MM.1S (cell line): ENCODE measurements around the gene TDP1.
A peak's percentile ranks its signal among the peaks of the same experiment; 100 is the strongest.

Experiments
- DNase-seq: peaks from one replicate; pipeline ENCODE4 v3.0.0-alpha.2; 2015
- H2AFZ ChIP-seq: fragments of 300-600 bp; sonication (generic); 2 replicates; pipeline ENCODE4 v1.6.0; 2016; ENCODE audit warnings: antibody characterized with exemption, low read length
- H3F3A ChIP-seq: fragments of 300-600 bp; sonication (generic); 2 replicates; pipeline ENCODE4 v1.6.1; 2016; ENCODE audit warnings: mild to moderate bottlenecking, antibody characterized with exemption, low read length, moderate library complexity, mixed read lengths; ENCODE audit not compliant: insufficient read depth
- H3K27ac ChIP-seq: fragments of 300-600 bp; sonication (generic); 2 replicates; pipeline ENCODE4 v1.5.1; 2016; ENCODE audit warnings: mild to moderate bottlenecking, low read length
- H3K27me3 ChIP-seq: fragments of 300-600 bp; sonication (generic); replicated peaks from 2 replicates; pipeline ENCODE4 v1.6.0; 2016; ENCODE audit warnings: low read length; ENCODE audit not compliant: insufficient read depth
- H3K36me3 ChIP-seq: fragments of 300-600 bp; sonication (generic); replicated peaks from 2 replicates; pipeline ENCODE4 v1.6.1; 2016; ENCODE audit warnings: mild to moderate bottlenecking, low read length, mixed read lengths; ENCODE audit not compliant: insufficient read depth
- H3K4me1 ChIP-seq: fragments of 300-600 bp; sonication (generic); 2 replicates; pipeline ENCODE4 v1.6.1; 2016; ENCODE audit warnings: low read length, mixed read lengths
- H3K4me2 ChIP-seq: fragments of 300-600 bp; sonication (generic); 2 replicates; pipeline ENCODE4 v1.6.0; 2016; ENCODE audit warnings: low read depth, low read length
- H3K4me3 ChIP-seq: fragments of 300-600 bp; sonication (generic); 2 replicates; pipeline ENCODE4 v1.5.1; 2016; ENCODE audit warnings: low read length, mixed read lengths
- H3K79me2 ChIP-seq: fragments of 300-600 bp; sonication (generic); 2 replicates; pipeline ENCODE4 v1.6.1; 2016; ENCODE audit warnings: mixed run types, low read length, mixed read lengths
- H3K9ac ChIP-seq: fragments of 300-600 bp; sonication (generic); 2 replicates; pipeline ENCODE4 v1.6.1; 2016; ENCODE audit warnings: low read length, mixed read lengths
- H3K9me2 ChIP-seq: fragments of 300-600 bp; sonication (generic); replicated peaks from 2 replicates; pipeline ENCODE4 v1.6.1; 2016; ENCODE audit warnings: mild to moderate bottlenecking, low read length, mixed read lengths; ENCODE audit not compliant: insufficient read depth
- H3K9me3 ChIP-seq: fragments of 300-600 bp; sonication (generic); replicated peaks from 2 replicates; pipeline ENCODE4 v1.6.1; 2016; ENCODE audit warnings: mild to moderate bottlenecking, low read length, mixed read lengths; ENCODE audit not compliant: insufficient read depth
- H4K20me1 ChIP-seq: fragments of 300-600 bp; sonication (generic); 2 replicates; pipeline ENCODE4 v1.6.1; 2016; ENCODE audit warnings: mild to moderate bottlenecking, low read length, moderate library complexity, mixed read lengths; ENCODE audit not compliant: insufficient read depth
- EZH2 ChIP-seq: fragments of 300-600 bp; sonication (generic); optimal IDR thresholded peaks from 2 replicates; pipeline ENCODE3; 2017; ENCODE audit warnings: low read depth, mild to moderate bottlenecking, antibody characterized with exemption, low read length, mixed read lengths
- EZH2phosphoT487 ChIP-seq: fragments of 300-600 bp; sonication (generic); IDR thresholded peaks from 2 replicates; pipeline ENCODE4 v1.6.1; 2018; ENCODE audit warnings: antibody characterized with exemption, low read length
- TF ChIP-seq, protein P1 (sequence below): fragments of 300-600 bp; sonication (generic); IDR thresholded peaks from 2 replicates; pipeline ENCODE4 v1.5.1; 2016; ENCODE audit warnings: antibody characterized with exemption, low read length, mixed read lengths

TDP1 gene

DNA sequence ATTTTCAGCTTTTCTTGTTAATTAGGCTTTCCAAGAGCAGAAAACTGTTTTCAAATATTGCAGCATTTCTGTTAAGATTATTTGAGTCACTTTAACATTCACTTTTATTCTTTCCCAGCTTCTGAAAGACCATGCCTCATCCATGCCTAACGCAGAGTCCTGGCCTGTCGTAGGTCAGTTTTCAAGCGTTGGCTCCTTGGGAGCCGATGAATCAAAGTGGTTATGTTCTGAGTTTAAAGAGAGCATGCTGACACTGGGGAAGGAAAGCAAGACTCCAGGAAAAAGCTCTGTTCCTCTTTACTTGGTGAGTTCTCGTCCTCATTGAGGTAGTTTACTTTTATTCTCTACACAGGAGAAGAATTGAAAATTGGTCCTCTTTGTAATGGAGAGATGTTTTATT, 33.1 kb downstream of the TDP1 start:
- no peak overlapping the region for H3K9ac ChIP-seq
- H4K20me1 ChIP-seq, result no peaks in the 10 kb centered on the region
- H3K9me2 ChIP-seq, result no peaks in the 10 kb centered on the region
- no peaks in the 10 kb centered on the region for H3K4me1 ChIP-seq
- no peak overlapping the region for H3K27ac ChIP-seq
- H3F3A ChIP-seq, result no peaks in the 10 kb centered on the region
- H3K79me2 ChIP-seq, result no peaks in the 10 kb centered on the region
- H3K4me3 ChIP-seq, result no peak overlapping the region
- H3K9me3 ChIP-seq, result no peaks in the 10 kb centered on the region
- no peak overlapping the region for H3K4me2 ChIP-seq
- TF ChIP-seq EZH2phosphoT487 (no peak), EZH2 (no peak)
- TF ChIP-seq, protein P1, sequence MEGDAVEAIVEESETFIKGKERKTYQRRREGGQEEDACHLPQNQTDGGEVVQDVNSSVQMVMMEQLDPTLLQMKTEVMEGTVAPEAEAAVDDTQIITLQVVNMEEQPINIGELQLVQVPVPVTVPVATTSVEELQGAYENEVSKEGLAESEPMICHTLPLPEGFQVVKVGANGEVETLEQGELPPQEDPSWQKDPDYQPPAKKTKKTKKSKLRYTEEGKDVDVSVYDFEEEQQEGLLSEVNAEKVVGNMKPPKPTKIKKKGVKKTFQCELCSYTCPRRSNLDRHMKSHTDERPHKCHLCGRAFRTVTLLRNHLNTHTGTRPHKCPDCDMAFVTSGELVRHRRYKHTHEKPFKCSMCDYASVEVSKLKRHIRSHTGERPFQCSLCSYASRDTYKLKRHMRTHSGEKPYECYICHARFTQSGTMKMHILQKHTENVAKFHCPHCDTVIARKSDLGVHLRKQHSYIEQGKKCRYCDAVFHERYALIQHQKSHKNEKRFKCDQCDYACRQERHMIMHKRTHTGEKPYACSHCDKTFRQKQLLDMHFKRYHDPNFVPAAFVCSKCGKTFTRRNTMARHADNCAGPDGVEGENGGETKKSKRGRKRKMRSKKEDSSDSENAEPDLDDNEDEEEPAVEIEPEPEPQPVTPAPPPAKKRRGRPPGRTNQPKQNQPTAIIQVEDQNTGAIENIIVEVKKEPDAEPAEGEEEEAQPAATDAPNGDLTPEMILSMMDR, result no peak
- H3K27me3 ChIP-seq, result no peaks in the 10 kb centered on the region
- no peak for DNase-seq
- H2AFZ ChIP-seq, result no peak overlapping the region
- H3K36me3 ChIP-seq, result no peaks in the 10 kb centered on the region; the same call in 1 of the 2 replicates

DNA sequence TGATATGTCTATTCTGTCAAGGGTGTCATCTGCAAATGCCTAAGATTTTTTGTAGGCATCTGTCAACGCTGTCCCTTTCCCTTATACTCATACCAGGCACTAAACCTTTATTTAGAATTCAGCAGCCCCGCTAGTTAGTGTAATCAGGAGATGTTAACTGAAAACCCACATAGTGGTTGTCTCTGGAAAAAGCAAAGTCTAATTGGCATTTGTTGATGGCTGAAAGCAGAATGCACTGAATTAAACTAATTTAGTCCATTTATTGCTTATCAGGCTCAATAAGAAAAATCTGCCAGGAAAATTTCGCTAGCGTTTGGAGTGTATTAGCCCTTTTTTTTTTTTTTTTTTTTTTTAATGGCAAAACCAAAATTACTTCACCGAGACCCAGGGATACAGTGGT, 34.5 kb downstream of the TDP1 start:
- Histone ChIP-seq H3F3A (no peaks in the 10 kb centered on the region), H3K4me2 (no peak overlapping the region), H3K9me2 (no peaks in the 10 kb centered on the region), H3K4me3 (no peak overlapping the region), H3K9ac (no peak overlapping the region), H3K36me3 (no peaks in the 10 kb centered on the region; the same call in 1 of the 2 replicates), H3K27me3 (no peaks in the 10 kb centered on the region), H2AFZ (no peak overlapping the region), H3K9me3 (no peaks in the 10 kb centered on the region), H3K27ac (no peak overlapping the region), H3K79me2 (no peaks in the 10 kb centered on the region), H4K20me1 (no peaks in the 10 kb centered on the region), H3K4me1 (no peaks in the 10 kb centered on the region)
- TF ChIP-seq EZH2phosphoT487, result no peak
- TF ChIP-seq, protein P1, result no peak
- no peak for TF ChIP-seq EZH2
- no peak for DNase-seq

DNA sequence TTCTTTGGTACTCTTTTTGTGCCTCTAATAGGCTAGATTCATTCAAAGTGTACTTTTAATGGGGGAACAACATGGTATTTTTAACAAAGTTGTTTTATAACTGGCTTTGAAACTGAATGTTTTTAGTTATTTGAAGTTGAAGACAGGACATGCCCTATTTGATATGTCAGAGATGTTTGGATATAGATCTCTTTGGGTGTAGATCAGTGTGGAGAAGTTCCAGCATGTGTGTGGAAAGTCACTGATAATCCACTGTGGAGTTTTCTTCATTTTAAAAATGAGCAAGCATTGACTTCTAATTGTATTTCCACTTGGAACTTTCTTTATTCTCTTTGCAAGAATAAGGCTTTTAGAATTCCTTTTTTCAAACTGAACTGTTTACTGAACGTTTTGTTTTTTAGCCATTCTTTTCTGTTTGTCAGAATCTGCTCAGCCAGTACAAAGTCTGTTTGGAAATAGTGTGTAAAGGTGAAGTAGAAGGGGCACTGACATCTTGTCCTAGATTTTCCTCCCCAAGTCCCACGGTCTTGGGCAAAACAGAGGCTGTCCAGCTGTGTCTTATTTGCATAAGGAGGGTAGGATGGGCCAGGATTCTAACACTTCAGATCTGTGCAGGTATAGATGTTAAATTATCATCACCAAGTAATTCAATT, 35.0 kb downstream of the TDP1 start:
- Histone ChIP-seq H3K9ac (no peak overlapping the region), H3K79me2 (no peaks in the 10 kb centered on the region), H4K20me1 (no peaks in the 10 kb centered on the region), H3F3A (no peaks in the 10 kb centered on the region), H3K27me3 (no peaks in the 10 kb centered on the region), H3K4me1 (no peaks in the 10 kb centered on the region), H3K4me3 (no peak overlapping the region), H3K27ac (no peak overlapping the region), H3K36me3 (peaks cover 3% of the 10 kb centered on the region; the same call in 1 of the 2 replicates), H3K4me2 (no peak overlapping the region), H3K9me2 (no peaks in the 10 kb centered on the region), H2AFZ (no peak overlapping the region), H3K9me3 (no peaks in the 10 kb centered on the region)
- no peak for DNase-seq
- TF ChIP-seq EZH2phosphoT487 (no peak), EZH2 (no peak)

DNA sequence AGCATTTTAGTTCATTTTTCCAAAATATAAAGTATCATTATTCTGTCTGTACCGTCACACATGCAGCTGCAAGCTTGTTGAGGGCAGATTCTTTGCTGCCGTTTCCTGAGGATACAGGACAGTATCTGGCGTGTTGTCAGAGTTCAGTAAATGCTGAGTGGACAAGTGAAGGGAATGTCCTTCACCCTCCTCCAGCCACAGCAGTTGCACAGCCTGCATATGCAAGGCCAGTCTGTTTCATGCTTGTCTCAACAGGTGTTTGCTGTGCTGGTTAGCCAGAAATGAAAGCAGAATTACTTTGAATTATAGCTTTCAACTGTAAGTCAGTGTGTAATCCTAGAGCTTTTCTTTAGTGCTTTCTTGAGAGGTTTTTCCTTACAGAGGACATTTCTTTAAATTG, 36.5 kb downstream of the TDP1 start:
- Histone ChIP-seq H3K27ac (no peak overlapping the region), H3K4me2 (no peak overlapping the region), H3K9me2 (no peaks in the 10 kb centered on the region), H3K4me1 (no peaks in the 10 kb centered on the region), H3K9ac (no peak overlapping the region), H3K9me3 (no peaks in the 10 kb centered on the region), H2AFZ (no peak overlapping the region), H3F3A (no peaks in the 10 kb centered on the region), H3K27me3 (no peaks in the 10 kb centered on the region), H4K20me1 (no peaks in the 10 kb centered on the region), H3K36me3 (peaks cover 3% of the 10 kb centered on the region; the same call in 1 of the 2 replicates), H3K79me2 (no peaks in the 10 kb centered on the region), H3K4me3 (no peak overlapping the region)
- TF ChIP-seq EZH2phosphoT487 (no peak), EZH2 (no peak)
- TF ChIP-seq, protein P1, result no peak
- peak; percentile 7 for DNase-seq
